Suprapubic skin (tissue), 4 donors: ENCODE measurements around the gene CELA2A. TPM values are rescaled to one million over a fixed set of nuclear protein-coding genes. Genes with fewer than 3 reads are reported as not detected.
"Not testable (repeated sequence)": the region's sequence is repeated elsewhere in the genome, so short reads cannot be mapped to it uniquely, and the experiment has no call there.

Experiments used
- DNase-seq, 2 donors: peaks; one replicate each; pipeline ENCODE4 v3.0.0-alpha.2; 2019; ENCODE audit warnings: low spot score in 2 of 2
- H3K27ac ChIP-seq: fragments of 200-600 bp; sonication (generic); one replicate; pipeline ENCODE4 v1.5.1; 2019
- H3K27me3 ChIP-seq: fragments of 200-600 bp; sonication (generic); one replicate; pipeline ENCODE4 v1.5.1; 2019
- H3K36me3 ChIP-seq: fragments of 200-600 bp; sonication (generic); one replicate; pipeline ENCODE4 v1.5.1; 2019
- H3K4me1 ChIP-seq: fragments of 200-600 bp; sonication (generic); one replicate; pipeline ENCODE4 v1.5.1; 2019
- H3K4me3 ChIP-seq: fragments of 200-600 bp; sonication (generic); one replicate; pipeline ENCODE4 v1.5.1; 2019; ENCODE audit warnings: mild to moderate bottlenecking
- H3K9me3 ChIP-seq: fragments of 200-600 bp; sonication (generic); one replicate; pipeline ENCODE4 v1.5.1; 2019
- EP300 ChIP-seq: sonication (generic); formaldehyde crosslinking; IDR thresholded peaks from one replicate; pipeline ENCODE4 v1.6.1; 2017; ENCODE audit warnings: antibody characterized with exemption
- POLR2A ChIP-seq, 2 donors: fragments of 450-650 bp; IDR thresholded peaks; one replicate each; pipeline ENCODE4 v1.6.1; 2017; ENCODE audit warnings: antibody characterized with exemption in 2 of 2, mild to moderate bottlenecking in 2 of 2, moderate library complexity in 2 of 2
- POLR2AphosphoS5 ChIP-seq, 3 donors: sonication (generic); formaldehyde crosslinking; IDR thresholded peaks; one replicate each; pipeline ENCODE4 v1.6.1; 2017; ENCODE audit warnings: antibody characterized with exemption in 3 of 3
- WGBS: methylation state at CpG from one replicate; pipeline ENCODE4 v1.1.5; 2018; 5-methylcytosine and 5-hydroxymethylcytosine counted together
- total RNA-seq, 4 donors: library from RNA; depleted of rRNA; stranded (reverse); fragments of >200 nt; gene quantifications; one replicate each; pipeline ENCODE4 v1.1.0, GENCODE V29; 2016
- TF ChIP-seq, protein P1 (sequence below), 2 donors: fragments of 200-600 bp in 1 of 2; fragments of 450-650 bp in 1 of 2; sonication (generic) in 1 of 2; IDR thresholded peaks; one replicate each; pipeline ENCODE4 v1.5.1; 2016 to 2019; ENCODE audit warnings: antibody characterized with exemption in 2 of 2, mild to moderate bottlenecking in 1 of 2, moderate library complexity in 1 of 2

CELA2A gene
- total RNA-seq, 4 donors from 2014 or later, result not detected

DNA sequence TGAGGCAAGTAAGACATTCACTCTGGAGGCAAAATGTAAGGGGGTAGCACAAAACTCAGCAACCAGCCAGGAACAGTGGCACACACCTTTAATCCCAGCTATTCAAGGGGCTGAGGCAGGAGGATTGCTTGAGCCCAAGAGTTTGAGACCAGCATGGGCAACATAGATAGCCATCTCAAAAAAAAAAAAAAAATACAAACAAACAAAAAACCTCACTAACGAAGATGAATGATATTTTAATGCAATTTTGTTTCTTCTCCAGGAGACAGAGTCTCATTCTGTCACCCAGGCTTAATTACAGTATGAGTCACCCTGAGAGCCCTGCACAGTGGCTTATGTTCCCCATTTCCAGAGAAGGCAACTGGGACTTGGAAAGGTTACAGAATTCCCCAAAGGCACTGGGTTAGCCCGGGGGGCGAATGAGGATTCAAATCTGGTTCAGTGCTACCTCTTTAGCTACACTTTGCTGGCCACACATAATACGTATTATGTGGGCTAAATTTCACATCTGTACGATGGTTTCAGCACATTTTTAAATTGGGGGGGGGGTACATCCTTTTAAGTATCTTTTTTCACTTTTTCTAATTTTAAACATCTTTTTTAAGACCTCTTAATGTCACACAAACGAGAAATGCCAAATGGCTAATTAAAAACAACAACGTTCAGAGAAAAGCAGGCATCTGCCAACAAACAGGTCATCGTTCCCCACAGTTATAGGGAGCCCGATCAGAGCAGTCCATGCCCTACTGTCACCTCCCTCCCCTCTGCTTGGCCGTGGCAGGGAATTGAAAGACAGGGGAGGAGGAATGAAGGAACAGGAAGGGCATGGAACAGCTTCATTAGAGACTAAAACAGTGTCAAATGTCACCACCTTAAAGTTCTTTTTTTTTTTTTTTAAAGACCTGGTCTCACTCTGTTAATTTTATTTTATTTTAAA, 3.5 kb downstream of the CELA2A start:
- 47% methylated on average over 10 of the region's 10 CpGs for WGBS
- Histone ChIP-seq H3K27ac (no peak overlapping the region), H3K4me1 (peaks cover 8% of the 10 kb centered on the region), H3K4me3 (no peak overlapping the region), H3K9me3 (no peaks in the 10 kb centered on the region), H3K27me3 (no peaks in the 10 kb centered on the region), H3K36me3 (no peaks in the 10 kb centered on the region)
- DNase-seq, result no peak
- TF ChIP-seq POLR2AphosphoS5 (IDR thresholded peaks at IDR 0.05) (no peak), EP300 (no peak), POLR2A (IDR thresholded peaks at IDR 0.05) (no peak)

DNA sequence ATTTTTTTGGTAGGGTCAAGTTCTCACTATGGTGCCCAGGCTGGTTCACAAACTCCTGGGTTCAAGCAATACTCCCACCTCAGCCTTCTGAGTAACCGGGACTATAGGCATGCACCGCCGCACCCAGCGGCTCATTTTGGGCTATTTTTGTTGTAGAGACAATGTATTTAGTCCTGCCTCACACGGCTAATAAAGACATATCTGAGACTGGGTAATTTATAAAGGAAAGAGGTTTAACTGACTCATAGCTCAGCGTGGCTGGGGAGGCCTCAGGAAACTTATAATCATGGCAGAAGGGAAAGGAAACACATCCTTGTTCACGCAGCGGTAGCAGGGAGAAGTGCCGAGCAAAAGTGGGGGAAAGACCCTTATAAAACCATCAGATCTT, 4.2 kb downstream of the CELA2A start:
- H3K4me3 ChIP-seq, result no peak overlapping the region
- H3K27me3 ChIP-seq, result no peaks in the 10 kb centered on the region
- H3K4me1 ChIP-seq, result peaks cover 8% of the 10 kb centered on the region
- 93% methylated on average over 9 of the region's 9 CpGs for WGBS
- no peak overlapping the region for H3K27ac ChIP-seq
- DNase-seq, result no peak
- H3K9me3 ChIP-seq, result no peaks in the 10 kb centered on the region
- TF ChIP-seq, protein P1, sequence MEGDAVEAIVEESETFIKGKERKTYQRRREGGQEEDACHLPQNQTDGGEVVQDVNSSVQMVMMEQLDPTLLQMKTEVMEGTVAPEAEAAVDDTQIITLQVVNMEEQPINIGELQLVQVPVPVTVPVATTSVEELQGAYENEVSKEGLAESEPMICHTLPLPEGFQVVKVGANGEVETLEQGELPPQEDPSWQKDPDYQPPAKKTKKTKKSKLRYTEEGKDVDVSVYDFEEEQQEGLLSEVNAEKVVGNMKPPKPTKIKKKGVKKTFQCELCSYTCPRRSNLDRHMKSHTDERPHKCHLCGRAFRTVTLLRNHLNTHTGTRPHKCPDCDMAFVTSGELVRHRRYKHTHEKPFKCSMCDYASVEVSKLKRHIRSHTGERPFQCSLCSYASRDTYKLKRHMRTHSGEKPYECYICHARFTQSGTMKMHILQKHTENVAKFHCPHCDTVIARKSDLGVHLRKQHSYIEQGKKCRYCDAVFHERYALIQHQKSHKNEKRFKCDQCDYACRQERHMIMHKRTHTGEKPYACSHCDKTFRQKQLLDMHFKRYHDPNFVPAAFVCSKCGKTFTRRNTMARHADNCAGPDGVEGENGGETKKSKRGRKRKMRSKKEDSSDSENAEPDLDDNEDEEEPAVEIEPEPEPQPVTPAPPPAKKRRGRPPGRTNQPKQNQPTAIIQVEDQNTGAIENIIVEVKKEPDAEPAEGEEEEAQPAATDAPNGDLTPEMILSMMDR (IDR thresholded peaks at IDR 0.05), result no peak
- TF ChIP-seq EP300 (no peak), POLR2AphosphoS5 (IDR thresholded peaks at IDR 0.05) (no peak), POLR2A (IDR thresholded peaks at IDR 0.05) (no peak)
- H3K36me3 ChIP-seq, result no peaks in the 10 kb centered on the region

DNA sequence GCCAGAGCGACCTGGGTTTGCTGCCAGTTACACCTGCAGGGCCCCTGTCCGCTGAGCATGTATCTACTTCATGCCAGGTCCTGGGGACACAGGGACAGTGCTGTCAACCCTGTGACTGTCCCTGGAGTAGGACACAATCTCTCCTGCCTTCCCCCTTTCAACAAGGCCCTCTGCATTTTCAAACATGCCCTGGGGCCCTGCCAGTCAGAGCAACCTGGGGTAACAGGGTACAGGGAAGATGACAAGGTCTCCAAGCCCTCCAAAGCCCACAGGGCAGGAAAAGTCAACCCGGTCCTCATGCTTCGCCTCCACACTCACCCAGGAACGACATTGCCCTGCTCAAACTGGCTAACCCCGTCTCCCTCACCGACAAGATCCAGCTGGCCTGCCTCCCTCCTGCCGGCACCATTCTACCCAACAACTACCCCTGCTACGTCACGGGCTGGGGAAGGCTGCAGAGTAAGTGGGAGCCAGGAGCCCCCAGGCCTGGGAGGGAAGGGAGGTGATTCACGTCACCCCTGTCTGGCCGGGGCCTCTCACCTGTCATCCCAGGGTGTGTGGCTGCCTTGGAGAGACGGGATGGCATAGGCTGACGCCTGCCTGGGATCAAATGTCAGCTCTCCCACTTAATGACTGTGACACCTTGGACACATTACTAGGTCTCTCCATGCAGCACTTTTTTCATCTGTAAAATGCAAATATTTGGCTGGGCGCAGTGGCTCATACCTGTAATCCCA, 6.7 kb downstream of the CELA2A start:
- H3K9me3 ChIP-seq, H3K27me3 ChIP-seq, H3K27ac ChIP-seq, DNase-seq, H3K4me1 ChIP-seq, H3K4me3 ChIP-seq, H3K36me3 ChIP-seq: not testable (repeated sequence)
- WGBS, result 62% methylated on average over 11 of the region's 15 CpGs

DNA sequence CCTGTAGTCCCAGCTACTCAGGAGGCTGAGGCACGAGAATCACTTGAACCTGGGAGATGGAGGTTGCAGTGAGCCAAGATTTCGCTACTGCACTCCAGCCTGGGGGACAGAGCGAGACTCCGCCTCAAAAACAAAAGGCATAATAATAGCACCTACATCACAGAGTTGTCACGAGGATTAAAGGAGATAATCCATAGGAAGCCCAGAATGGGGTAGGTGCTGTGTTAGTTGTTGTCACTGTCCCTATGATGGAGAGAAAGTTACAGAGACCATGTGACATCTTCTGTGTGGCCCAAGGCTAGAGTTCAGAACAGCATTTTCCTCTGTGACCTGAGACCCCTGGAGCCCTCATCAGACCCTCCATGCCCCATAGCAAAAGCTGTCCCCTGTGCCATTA, 7.4 kb downstream of the CELA2A start:
- not testable (repeated sequence) for DNase-seq, H3K27me3 ChIP-seq, H3K4me3 ChIP-seq, H3K27ac ChIP-seq, H3K9me3 ChIP-seq, H3K4me1 ChIP-seq, H3K36me3 ChIP-seq
- WGBS, result 86% methylated on average over 5 of the region's 5 CpGs

DNA sequence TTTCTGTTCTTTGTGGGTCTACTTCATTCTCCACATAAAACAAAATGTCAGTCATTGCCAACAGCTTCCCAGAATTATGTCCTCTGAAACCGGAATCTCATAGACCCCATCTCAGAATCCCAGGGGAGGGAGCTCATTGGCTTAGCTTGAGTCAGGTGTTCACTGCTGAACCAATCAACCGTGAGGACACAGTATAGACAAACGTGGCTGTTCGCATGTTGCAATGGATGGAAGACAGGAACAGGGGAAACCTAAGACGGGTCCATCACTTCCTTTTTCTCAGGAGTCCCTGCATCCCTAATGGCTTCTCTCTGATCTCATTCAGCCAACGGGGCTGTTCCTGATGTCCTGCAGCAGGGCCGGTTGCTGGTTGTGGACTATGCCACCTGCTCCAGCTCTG, 9.1 kb downstream of the CELA2A start:
- H3K9me3 ChIP-seq, result no peaks in the 10 kb centered on the region
- no peak overlapping the region for H3K27ac ChIP-seq
- no peaks in the 10 kb centered on the region for H3K27me3 ChIP-seq
- no peak for TF ChIP-seq POLR2AphosphoS5 (IDR thresholded peaks at IDR 0.05)
- peaks cover 2% of the 10 kb centered on the region for H3K4me1 ChIP-seq
- H3K36me3 ChIP-seq, result no peaks in the 10 kb centered on the region
- DNase-seq, result no peak
- 77% methylated on average over 7 of the region's 7 CpGs for WGBS
- H3K4me3 ChIP-seq, result no peak overlapping the region

DNA sequence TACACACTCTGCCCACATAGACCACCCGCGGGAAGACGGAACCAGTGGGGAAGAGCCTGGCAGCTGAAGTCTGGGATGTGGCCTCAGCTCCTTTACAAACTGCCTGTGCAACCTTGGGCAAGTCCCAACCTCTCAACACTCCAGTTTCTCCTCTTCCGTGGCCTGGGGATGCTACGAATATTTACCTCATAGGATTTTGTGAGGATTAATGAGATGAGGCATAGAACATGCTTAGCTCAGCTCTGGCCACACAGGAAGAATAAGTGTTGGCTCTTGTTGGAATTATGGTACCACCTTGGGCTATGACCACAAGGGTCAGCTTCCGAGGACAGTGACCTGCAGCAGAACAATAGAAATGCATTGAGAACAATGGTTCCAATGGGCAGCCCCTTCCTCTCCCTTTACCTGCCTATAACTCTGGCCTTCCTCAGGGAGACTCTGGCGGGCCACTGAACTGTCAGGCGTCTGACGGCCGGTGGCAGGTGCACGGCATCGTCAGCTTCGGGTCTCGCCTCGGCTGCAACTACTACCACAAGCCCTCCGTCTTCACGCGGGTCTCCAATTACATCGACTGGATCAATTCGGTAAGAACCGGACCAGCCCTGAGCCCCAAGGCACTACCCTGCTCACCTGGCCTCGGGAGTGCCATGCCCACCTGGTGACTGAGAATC, 10.6 kb downstream of the CELA2A start:
- not testable (repeated sequence) for H3K27me3 ChIP-seq, DNase-seq, H3K9me3 ChIP-seq, H3K4me1 ChIP-seq, H3K36me3 ChIP-seq, H3K4me3 ChIP-seq, H3K27ac ChIP-seq
- 90% methylated on average over 22 of the region's 22 CpGs for WGBS

DNA sequence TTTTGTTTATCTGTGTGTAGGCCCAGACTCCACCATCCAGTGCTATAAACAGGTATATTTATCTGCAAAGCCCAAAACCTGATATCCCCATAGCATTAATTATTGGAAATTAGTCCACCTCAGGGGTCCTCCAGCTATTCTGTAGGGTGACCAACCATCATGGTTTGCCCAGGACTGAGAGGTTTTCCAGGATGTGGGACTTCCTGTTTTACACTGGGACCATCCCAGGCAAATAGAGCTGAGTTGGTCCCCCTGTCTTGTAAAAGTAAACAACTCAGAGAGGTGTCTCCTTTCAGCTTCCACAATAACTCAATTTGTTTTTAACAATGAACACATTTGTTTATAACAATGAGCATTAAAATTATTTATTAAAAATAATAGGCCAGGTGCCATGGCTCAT, 11.6 kb downstream of the CELA2A start:
- Histone ChIP-seq H3K27me3 (no peaks in the 10 kb centered on the region), H3K36me3 (no peaks in the 10 kb centered on the region), H3K4me1 (peaks cover 2% of the 10 kb centered on the region), H3K27ac (no peak overlapping the region), H3K4me3 (no peak overlapping the region), H3K9me3 (no peaks in the 10 kb centered on the region)
- TF ChIP-seq POLR2AphosphoS5 (IDR thresholded peaks at IDR 0.05) (no peak), EP300 (no peak), POLR2A (IDR thresholded peaks at IDR 0.05) (no peak)
- TF ChIP-seq, protein P1 (IDR thresholded peaks at IDR 0.05), result no peak
- DNase-seq, result no peak
